Gastrocnemius medialis (tissue), 4 donors: Measurements from ENCODE around the gene RNF224. TPM values are rescaled to one million over a fixed set of nuclear protein-coding genes. Genes with fewer than 3 reads are reported as not detected.

ENCODE experiments used
- ATAC-seq, 2 donors: fragments of 150-250 bp; one replicate each; pipeline ENCODE4 v1.9.1; 2016
- DNase-seq, 2 donors: peaks; one replicate each; pipeline ENCODE4 v3.0.0-alpha.2; 2019
- H3K27ac ChIP-seq, 4 donors: fragments of 200-600 bp; sonication (generic); 1 replicate in 1 of 4; 2 replicates in 3 of 4; pipeline ENCODE4 v1.5.1; 2016 to 2018; ENCODE audit warnings: mild to moderate bottlenecking in 2 of 4, moderate library complexity in 1 of 4
- H3K27me3 ChIP-seq, 3 donors: fragments of 200-600 bp; sonication (generic) in 2 of 3; 1 replicate in 1 of 3; 2 replicates in 2 of 3; pipeline versions ENCODE4 v1.5.1 to v1.6.0; 2016 to 2019; ENCODE audit warnings: mild to moderate bottlenecking in 1 of 3, moderate library complexity in 1 of 3
- H3K36me3 ChIP-seq, 2 donors: fragments of 200-600 bp; sonication (generic) in 1 of 2; one replicate each; pipeline ENCODE4 v1.5.1; 2017 to 2018
- H3K4me1 ChIP-seq, 2 donors: fragments of 200-600 bp; sonication (generic) in 1 of 2; one replicate each; pipeline ENCODE4 v1.5.1; 2016 to 2017; ENCODE audit warnings: mild to moderate bottlenecking in 2 of 2
- H3K4me3 ChIP-seq, 4 donors: fragments of 200-600 bp; sonication (generic) in 3 of 4; 1 replicate in 1 of 4; 2 replicates in 3 of 4; pipeline ENCODE4 v1.5.1; 2016 to 2019; ENCODE audit warnings: mild to moderate bottlenecking in 2 of 4
- H3K9me3 ChIP-seq, 3 donors: fragments of 200-600 bp; sonication (generic) in 2 of 3; 1 replicate in 1 of 3; 2 replicates in 2 of 3; pipeline ENCODE4 v1.5.1; 2016 to 2019
- CTCF ChIP-seq, 5 experiments: fragments of 450-650 bp in 3 of 5; fragments of 200-600 bp in 2 of 5; sonication (generic) in 2 of 5; IDR thresholded peaks in 4 of 5; conservative IDR thresholded peaks in 1 of 5; 1 replicate in 4 of 5; 2 replicates in 1 of 5; pipeline ENCODE4 v1.5.1; 2016 to 2019; ENCODE audit warnings: antibody characterized with exemption in 5 of 5, mild to moderate bottlenecking in 3 of 5, moderate library complexity in 3 of 5
- POLR2A ChIP-seq, 2 donors: fragments of 450-650 bp; IDR thresholded peaks; one replicate each; pipeline ENCODE4 v1.6.1; 2017; ENCODE audit warnings: antibody characterized with exemption in 2 of 2, mild to moderate bottlenecking in 2 of 2, moderate library complexity in 2 of 2
- in situ Hi-C, 4 donors: fragments of 200-750 bp; cut with MboI; loops; one replicate each; pipeline versions ENCODE4 v1.15.0 to v1.8.0; 2017; ENCODE audit warnings: low sequenced_read_pairs in 4 of 4
- intact Hi-C: fragments of 100-400 bp; cut with DNase I; formaldehyde crosslinking; loops from one replicate; pipeline ENCODE4 v1.15.1; 2023; ENCODE audit warnings: low total_unique reads
- total RNA-seq, 4 donors: library from RNA; depleted of rRNA; stranded (reverse); fragments of >200 nt; gene quantifications; one replicate each; pipeline versions ENCODE4 v1.1.0 to v1.2.3, GENCODE V29; 2016

Gene RNF224
- total RNA-seq, 4 donors from 2014 or later, result not detected

GRCh38 chr9:137221095-137221505 is 6.2 kb upstream of the RNF224 start:
- intact Hi-C loops (loop anchor here (5.0 kb wide), 1 partner anchor 46 kb away; no protein-coding TSS in a partner anchor), in situ Hi-C loops (loop anchor here in 1 of 4 donors (10.0 kb wide), 1 partner anchor 96 kb away; no protein-coding TSS in a partner anchor)
- ATAC-seq (no peak), DNase-seq (no peak)
- Histone ChIP-seq H3K36me3 (no peaks in the 10 kb centered on the region), H3K4me3 (peak overlapping the region in 2 of 4 donors; percentile 49 to 50), H3K27me3 (no peaks in the 10 kb centered on the region), H3K9me3 (no peaks in the 10 kb centered on the region), H3K27ac (no peak overlapping the region), H3K4me1 (peaks cover 17 to 32% of the 10 kb centered on the region in 2 donors)
- TF ChIP-seq POLR2A (IDR thresholded peaks at IDR 0.05), result no peak
- TF ChIP-seq CTCF (IDR thresholded peaks at IDR 0.05 in 4 of 5, conservative IDR thresholded peaks at IDR 0.05 in 1 of 5), result no peak

DNA sequence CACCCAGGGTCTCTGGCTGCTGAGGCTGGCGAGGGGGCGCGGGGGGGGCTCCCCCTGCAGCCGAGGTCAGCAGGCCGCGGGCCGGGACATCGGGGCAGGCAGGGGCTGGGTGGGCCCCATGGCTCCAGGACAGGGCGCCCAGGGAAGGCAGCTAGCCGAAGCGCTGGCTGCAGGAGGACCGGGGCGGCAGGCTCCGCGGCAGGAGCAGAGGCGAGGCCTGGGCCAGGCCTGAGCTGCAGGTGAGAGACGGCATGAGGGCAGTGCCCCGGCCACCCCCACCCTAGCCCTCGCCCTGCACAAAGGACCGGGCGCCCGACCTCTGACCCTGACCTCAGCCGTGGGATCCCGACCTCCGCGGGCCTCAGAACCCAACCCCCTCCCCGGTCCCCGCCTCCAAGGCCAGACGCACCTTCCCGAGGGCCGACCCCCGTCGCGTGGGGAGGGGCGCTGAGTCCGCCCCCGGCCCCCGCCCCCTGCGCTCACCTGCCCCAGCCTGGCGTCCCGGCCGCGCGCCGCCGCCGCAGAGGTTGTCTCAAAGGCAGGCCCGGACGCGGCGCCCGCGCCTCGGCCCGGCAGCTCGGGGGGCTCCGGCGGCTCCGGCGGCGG is 5.7 kb upstream of the RNF224 start:
- Histone ChIP-seq H3K27me3 (no peaks in the 10 kb centered on the region), H3K4me1 (peaks cover 17 to 32% of the 10 kb centered on the region in 2 donors), H3K9me3 (no peaks in the 10 kb centered on the region), H3K36me3 (no peaks in the 10 kb centered on the region), H3K27ac (peak overlapping the region in 1 of 4 donors; percentile 42), H3K4me3 (peak overlapping the region; percentile 34 to 50 (median 48))
- intact Hi-C loops, result loop anchor here (5.0 kb wide), 1 partner anchor 46 kb away; no protein-coding TSS in a partner anchor
- ATAC-seq (no peak), DNase-seq (no peak)
- in situ Hi-C loops, result loop anchor here in 1 of 4 donors (10.0 kb wide), 1 partner anchor 97 kb away; no protein-coding TSS in a partner anchor
- TF ChIP-seq POLR2A (IDR thresholded peaks at IDR 0.05), result no peak
- no peak for TF ChIP-seq CTCF (IDR thresholded peaks at IDR 0.05 in 4 of 5, conservative IDR thresholded peaks at IDR 0.05 in 1 of 5)

GRCh38 chr9:137222190-137223077 is 4.9 kb upstream of the RNF224 start, which contains the start of gene RNF208:
RNF208 (minus strand) TSS chr9:137222240; CDS start chr9:137221212, 1,028 bp downstream.
- H3K36me3 ChIP-seq, result no peaks in the 10 kb centered on the region
- ATAC-seq, result peak; percentile 14 to 31
- in situ Hi-C loops (loop anchor here in 1 of 4 donors (10.0 kb wide), 1 partner anchor 98 kb away; no protein-coding TSS in a partner anchor), intact Hi-C loops (loop anchor here (1.0 to 5.0 kb wide), 4 partner anchors 22 to 45 kb away; partner anchors contain the start of genes ANAPC2, NELFB, SSNA1 and TPRN)
- H3K4me3 ChIP-seq, result peak within 1 kb of the TSS; percentile 63 to 94 (median 82)
- H3K9me3 ChIP-seq, result no peaks in the 10 kb centered on the region
- peak within 1 kb of the TSS; percentile 87 to 93 (median 90) for H3K27ac ChIP-seq
- TF ChIP-seq CTCF (IDR thresholded peaks at IDR 0.05 in 4 of 5, conservative IDR thresholded peaks at IDR 0.05 in 1 of 5), result no peak
- TF ChIP-seq POLR2A (IDR thresholded peaks at IDR 0.05), result peak in 1 of 2 donors; percentile 7
- no peak for DNase-seq
- peaks cover 0 to 4% (median 2%) of the 10 kb centered on the region in 3 donors for H3K27me3 ChIP-seq
- H3K4me1 ChIP-seq, result peaks cover 11 to 26% of the 10 kb centered on the region in 2 donors

DNA sequence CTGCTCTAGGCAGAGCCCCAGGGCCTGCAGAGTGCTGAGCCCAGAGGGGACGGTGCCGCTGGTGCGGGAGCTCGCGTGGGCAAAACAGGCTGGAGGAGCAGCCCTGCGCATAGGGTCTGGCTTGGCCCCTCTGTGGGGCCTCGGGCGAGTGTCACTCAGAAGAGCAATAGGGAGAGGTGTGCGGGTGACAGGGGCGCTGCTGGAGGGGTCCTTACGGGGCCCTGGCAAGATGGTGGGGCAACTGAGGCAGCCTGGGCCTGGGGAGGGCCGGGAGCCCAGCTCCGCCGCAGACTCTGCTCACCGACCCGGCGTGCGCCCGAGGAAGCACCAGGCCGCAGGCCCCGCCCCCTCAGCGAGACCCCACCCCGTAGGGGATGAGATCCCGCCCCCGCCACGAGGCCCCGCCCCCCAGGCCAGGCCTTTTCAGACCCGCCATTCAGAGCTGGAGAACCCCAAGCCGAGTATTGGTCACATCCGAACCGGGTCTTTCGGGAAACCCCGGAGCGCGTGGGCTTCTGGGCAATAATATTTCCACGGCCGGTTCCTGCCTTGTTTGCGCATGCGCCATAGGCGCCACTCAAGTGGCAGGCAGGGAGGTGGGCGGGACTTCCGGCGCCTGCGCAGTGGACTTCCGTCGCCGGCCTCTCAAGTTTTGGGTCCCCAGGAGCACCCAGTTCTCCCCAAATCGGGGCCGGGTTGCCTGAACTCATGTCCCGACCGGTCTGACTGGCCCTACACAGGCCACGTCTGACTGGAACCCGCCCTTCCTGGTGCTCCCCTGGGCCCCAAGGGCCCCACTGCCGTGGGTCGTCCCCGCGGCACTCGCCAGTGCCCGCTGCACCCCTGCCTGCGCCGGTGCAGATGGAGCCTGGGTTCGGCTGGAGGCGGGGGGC is 4.0 kb upstream of the RNF224 start:
- DNase-seq (peak; percentile 97 to 98), ATAC-seq (peak; percentile 89 to 90)
- Histone ChIP-seq H3K36me3 (no peaks in the 10 kb centered on the region), H3K27me3 (peaks cover 5 to 7% (median 7%) of the 10 kb centered on the region in 3 donors), H3K4me1 (peaks cover 8 to 21% of the 10 kb centered on the region in 2 donors), H3K9me3 (no peaks in the 10 kb centered on the region), H3K4me3 (peak overlapping the region; percentile 63 to 94 (median 88)), H3K27ac (peak overlapping the region; percentile 87 to 93 (median 90))
- TF ChIP-seq CTCF (IDR thresholded peaks at IDR 0.05 in 4 of 5, conservative IDR thresholded peaks at IDR 0.05 in 1 of 5) (no peak), POLR2A (IDR thresholded peaks at IDR 0.05) (peak; percentile 61)
- in situ Hi-C loops, result loop anchor here in 1 of 4 donors (10.0 kb wide), 1 partner anchor 99 kb away; no protein-coding TSS in a partner anchor
- intact Hi-C loops, result loop anchor here (1.0 to 5.0 kb wide), 4 partner anchors 23 to 44 kb away; partner anchors contain the start of genes ANAPC2, NELFB, SSNA1 and TPRN
